ENCODE measurements around the gene TNS3.

TNS3 gene

GRCh38 chr7:47438411-47439029 lies 143.4 kb downstream of the TNS3 start:
- DNase-seq (ENCODE audit: extremely low read depth in 1 of 2, low read depth in 1 of 2): no peak

- no peak for DNase-seq (ENCODE audit: extremely low read depth in 1 of 2, low read depth in 1 of 2)
These were observed 146.0 kb downstream of the TNS3 start for GRCh38 chr7:47435889-47436312.

- no peak for DNase-seq (ENCODE audit: extremely low read depth in 1 of 2, low read depth in 1 of 2)
These were observed 148.4 kb downstream of the TNS3 start for GRCh38 chr7:47433564-47433895.

- no peak for DNase-seq (ENCODE audit: extremely low read depth in 1 of 2, low read depth in 1 of 2)
These were observed 149.0 kb downstream of the TNS3 start for GRCh38 chr7:47432671-47433563.

- DNase-seq (ENCODE audit: extremely low read depth in 1 of 2, low read depth in 1 of 2): no peak
These were observed 151.5 kb downstream of the TNS3 start for GRCh38 chr7:47430422-47430821.

GRCh38 chr7:47428768-47429472 lies 153.0 kb downstream of the TNS3 start:
- DNase-seq (ENCODE audit: extremely low read depth in 1 of 2, low read depth in 1 of 2): no peak

- DNase-seq (ENCODE audit: extremely low read depth in 1 of 2, low read depth in 1 of 2): no peak
These were observed 153.7 kb downstream of the TNS3 start for GRCh38 chr7:47428052-47428767.

- no peak for DNase-seq (ENCODE audit: extremely low read depth in 1 of 2, low read depth in 1 of 2)
These were observed 154.8 kb downstream of the TNS3 start for GRCh38 chr7:47427051-47427643.

GRCh38 chr7:47424523-47424922 lies 157.4 kb downstream of the TNS3 start:
- DNase-seq (ENCODE audit: extremely low read depth in 1 of 2, low read depth in 1 of 2): no peak

- no peak for DNase-seq (ENCODE audit: extremely low read depth in 1 of 2, low read depth in 1 of 2)
These were observed 158.7 kb downstream of the TNS3 start for GRCh38 chr7:47423196-47423595.

GRCh38 chr7:47422611-47423010 lies 159.3 kb downstream of the TNS3 start:
- DNase-seq (ENCODE audit: extremely low read depth in 1 of 2, low read depth in 1 of 2): no peak

- DNase-seq (ENCODE audit: extremely low read depth in 1 of 2, low read depth in 1 of 2): no peak
These were observed 160.5 kb downstream of the TNS3 start for GRCh38 chr7:47421456-47421855.

GRCh38 chr7:47420122-47420780 lies 161.7 kb downstream of the TNS3 start:
- no peak for DNase-seq (ENCODE audit: extremely low read depth in 1 of 2, low read depth in 1 of 2)

GRCh38 chr7:47419471-47419870 lies 162.4 kb downstream of the TNS3 start:
- DNase-seq (ENCODE audit: extremely low read depth in 1 of 2, low read depth in 1 of 2): no peak

GRCh38 chr7:47418601-47419309 lies 163.2 kb downstream of the TNS3 start:
- no peak for DNase-seq (ENCODE audit: extremely low read depth in 1 of 2, low read depth in 1 of 2)

GRCh38 chr7:47416492-47417480 lies 165.1 kb downstream of the TNS3 start:
- DNase-seq (ENCODE audit: extremely low read depth in 1 of 2, low read depth in 1 of 2): no peak

GRCh38 chr7:47415318-47416212 lies 166.3 kb downstream of the TNS3 start:
- DNase-seq (ENCODE audit: extremely low read depth in 1 of 2, low read depth in 1 of 2): no peak

Measured in activated CD8-positive, alpha-beta memory T cell treated with anti-CD3 and anti-CD28 coated beads for 1 hour (primary cell).